NCI-H748 (cell line): ENCODE results near the gene MMAB.

Source experiments
- DNase-seq: peaks from one replicate; lab custom pipeline; 2025; ENCODE audit not compliant: unreplicated experiment; lab: John Stamatoyannopoulos, UW

MMAB gene

DNA sequence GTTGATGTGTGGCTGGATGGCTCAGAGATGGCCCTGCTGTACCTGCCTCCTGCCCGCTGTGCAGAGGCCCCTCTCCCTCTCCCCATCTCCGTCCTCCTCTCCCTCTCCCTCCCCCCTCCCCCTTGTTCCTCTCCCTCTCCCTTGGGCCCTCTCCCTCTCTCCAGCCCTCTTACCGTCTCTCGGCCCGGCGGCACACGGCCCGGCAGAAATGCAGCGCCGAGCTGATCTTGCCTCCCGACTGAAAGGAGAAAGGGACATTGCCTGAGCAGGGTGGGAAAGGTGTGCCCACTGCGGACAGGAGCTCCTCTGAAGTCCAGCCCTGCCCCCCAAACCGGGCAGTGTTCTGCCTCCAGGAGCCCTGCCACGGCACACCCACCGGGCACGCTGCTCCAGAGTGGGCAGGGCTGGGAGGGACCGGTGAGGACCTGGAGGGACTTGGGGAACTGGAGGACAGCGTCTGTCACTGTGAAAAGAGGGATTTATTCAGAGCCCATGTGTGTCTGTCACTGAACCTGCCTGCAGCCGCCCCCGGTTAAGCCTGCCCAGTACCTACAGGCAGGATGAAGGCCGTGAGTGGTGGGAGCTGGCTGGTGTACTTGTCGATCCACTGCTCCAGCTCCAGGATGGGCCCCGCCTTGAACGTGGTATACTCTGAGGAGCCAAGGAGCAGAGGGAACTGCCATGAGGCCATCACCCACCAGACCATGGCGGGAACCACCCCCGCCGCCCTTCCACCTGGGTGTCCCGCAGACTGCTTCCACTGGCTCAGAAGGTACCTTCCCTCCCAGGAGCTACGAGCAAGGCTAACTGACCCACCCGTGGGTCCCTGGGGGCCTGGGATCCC lies 12.2 kb downstream of the MMAB start:
- no peak for DNase-seq

GRCh38 chr12:109559601-109560000 lies 13.7 kb downstream of the MMAB start:
- DNase-seq = no peak

- DNase-seq = no peak
Measured at GRCh38 chr12:109559200-109559505, 14.2 kb downstream of the MMAB start.

- no peak for DNase-seq
Measured at GRCh38 chr12:109558374-109559199, 14.7 kb downstream of the MMAB start.

GRCh38 chr12:109557805-109558204 lies 15.5 kb downstream of the MMAB start:
- DNase-seq = no peak

DNA sequence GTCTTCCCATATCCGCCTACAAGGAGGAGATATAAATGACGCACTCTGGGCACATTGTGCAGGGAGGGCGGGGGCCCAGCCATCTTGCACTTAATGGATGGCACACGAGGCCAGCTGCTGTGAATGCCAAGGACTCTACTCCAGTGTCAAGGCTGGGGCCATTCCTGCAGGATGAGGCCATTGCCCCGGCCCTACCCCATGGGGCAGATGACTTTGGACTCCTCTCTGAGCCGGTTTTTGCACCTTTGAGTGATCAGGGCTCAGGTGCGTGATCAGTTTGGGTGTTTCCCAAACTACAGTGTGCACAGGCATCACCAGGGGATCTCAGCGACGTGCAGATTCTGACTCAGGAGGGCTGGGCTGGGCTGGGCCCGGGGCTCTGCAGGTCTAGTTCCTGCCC lies 16.1 kb downstream of the MMAB start:
- no peak for DNase-seq

DNA sequence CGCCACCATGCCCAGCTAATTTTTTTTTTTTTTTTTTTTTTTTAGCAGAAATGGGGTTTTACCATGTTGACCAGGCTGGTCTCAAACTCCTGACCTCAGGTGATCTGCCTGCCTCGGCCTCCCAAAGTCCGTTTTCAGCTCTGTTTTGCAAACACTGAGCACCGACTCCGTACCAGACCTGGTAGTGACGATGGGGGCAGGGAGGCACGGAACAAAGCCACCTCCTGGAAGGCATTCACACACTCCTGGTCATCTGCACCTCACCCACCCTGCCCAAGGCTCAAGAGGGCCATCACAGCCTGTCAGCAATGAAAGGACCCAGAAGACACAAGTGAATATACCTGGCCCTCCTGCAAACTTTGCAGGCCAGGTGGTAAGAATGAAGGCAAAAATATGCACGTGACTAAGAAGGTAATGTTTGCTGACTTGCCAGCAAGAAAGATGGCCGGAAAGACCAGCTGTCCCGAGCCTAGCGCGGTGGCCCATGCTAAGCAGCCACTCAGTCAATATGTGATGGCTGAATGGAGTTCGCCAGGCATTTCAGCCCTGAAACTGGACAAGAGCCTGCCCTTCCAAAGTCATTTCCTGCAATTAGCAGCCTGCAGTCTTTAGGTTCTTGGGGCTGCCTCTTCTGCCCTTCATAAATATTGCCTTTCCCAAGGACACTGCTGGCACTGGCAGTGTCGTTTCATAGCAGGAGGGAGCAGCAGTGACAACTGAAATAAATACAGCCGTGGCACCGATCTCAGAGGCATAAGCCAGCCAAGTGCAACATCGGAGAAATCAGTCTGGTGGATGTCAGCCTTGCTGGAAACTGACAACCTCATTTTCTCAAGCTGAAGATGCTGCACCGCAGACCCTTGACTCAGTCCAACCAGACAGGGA lies 17.6 kb downstream of the MMAB start:
- DNase-seq = no peak

- DNase-seq = no peak
Measured at GRCh38 chr12:109554761-109555160, 18.5 kb downstream of the MMAB start.

DNA sequence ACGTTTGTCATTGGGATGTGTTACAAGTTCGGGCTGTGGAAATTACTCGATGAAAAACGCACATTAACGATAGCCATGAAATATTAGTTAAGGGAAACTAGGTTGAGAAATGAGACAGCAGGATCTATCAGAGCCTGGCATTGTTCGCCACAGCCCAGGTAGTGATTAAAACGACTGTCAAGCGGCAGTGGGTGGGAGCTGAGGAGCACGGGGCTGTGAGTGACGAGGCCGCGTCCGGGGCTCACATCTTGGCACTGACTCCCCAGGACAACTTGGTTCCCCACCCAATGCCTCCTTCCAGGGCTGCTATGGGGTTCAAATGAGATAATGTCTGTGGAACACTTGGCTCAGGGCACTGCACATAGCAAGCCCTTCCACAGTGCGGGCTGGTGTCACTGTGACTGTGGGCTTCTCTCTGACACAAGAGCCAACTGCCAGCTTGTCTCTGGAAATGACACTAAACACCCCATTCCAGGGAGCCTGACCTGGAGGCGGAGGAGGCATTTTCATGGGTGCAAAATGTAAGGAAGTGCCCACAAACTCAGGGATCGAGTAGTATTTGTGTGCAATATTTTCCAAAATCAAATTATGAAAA lies 19.3 kb downstream of the MMAB start:
- peak; percentile 24 for DNase-seq

- DNase-seq = no peak
Measured at GRCh38 chr12:109553483-109553882, 19.8 kb downstream of the MMAB start.

DNA sequence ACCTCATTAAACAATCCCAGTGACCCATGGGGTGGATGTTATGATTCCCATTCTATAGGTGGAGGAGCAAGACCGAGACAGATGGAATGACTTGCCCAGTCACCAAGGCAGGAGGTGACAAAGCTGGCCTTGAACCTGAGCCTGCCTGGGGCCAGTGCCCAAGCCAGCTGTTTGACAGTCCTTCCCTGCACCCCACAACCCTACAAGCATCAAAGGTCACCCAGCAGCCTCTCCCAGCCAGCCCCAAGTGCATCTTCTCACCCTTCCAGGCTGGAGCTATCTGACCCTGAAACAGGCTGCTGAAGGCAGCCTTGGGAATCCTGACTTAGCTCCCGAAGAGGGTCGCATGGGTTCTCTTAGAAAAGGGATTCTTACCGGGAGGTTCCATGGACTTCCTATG lies 20.3 kb downstream of the MMAB start:
- no peak for DNase-seq

- DNase-seq = no peak
Measured at GRCh38 chr12:109551108-109551507, 22.2 kb downstream of the MMAB start.

GRCh38 chr12:109550281-109550680 lies 23.0 kb downstream of the MMAB start:
- DNase-seq = no peak

- DNase-seq = no peak
Measured at GRCh38 chr12:109549613-109550270, 23.6 kb downstream of the MMAB start.

DNA sequence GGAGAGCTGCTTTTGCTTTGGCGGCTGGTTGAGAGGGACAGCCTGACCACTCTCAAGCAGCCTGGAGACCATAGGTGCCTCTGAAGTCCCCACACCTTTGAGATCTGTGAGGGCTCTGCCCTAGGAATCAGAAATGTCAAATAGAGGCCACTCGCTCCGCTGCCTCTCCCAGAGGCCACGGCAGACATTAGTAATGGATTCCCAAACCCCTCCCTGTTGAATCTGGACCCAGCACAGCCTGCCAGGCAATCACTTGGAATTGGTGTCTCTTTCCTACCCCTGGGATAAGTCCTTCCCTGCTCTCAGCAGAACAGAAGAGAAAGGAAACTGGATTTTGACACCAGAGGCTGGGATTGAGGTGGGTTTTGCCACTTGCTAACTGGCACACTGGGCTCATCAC lies 25.0 kb downstream of the MMAB start:
- no peak for DNase-seq

GRCh38 chr12:109547286-109547685 lies 26.0 kb downstream of the MMAB start:
- DNase-seq = no peak

DNA sequence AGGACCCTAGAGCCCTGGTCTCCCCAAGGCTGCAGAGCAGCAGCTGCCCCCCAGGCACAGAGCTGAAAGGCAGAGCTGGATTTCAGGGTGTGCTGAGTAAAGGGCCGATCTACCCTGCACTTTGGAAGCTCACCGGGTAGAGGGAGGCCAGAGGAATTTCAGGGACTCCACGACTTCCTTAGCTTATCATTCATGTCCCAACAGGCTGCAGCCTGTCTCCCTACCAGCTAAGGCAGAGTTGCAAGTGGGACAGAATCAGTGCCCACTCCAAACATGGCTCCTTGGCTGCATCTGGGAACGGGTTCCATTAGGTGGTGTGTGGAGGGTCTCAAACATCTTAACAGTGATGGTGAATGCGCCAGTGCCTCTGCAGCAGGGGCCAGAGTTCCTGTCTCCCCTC lies 27.5 kb downstream of the MMAB start:
- DNase-seq = no peak

GRCh38 chr12:109544955-109545531 lies 28.3 kb downstream of the MMAB start:
- no peak for DNase-seq

DNA sequence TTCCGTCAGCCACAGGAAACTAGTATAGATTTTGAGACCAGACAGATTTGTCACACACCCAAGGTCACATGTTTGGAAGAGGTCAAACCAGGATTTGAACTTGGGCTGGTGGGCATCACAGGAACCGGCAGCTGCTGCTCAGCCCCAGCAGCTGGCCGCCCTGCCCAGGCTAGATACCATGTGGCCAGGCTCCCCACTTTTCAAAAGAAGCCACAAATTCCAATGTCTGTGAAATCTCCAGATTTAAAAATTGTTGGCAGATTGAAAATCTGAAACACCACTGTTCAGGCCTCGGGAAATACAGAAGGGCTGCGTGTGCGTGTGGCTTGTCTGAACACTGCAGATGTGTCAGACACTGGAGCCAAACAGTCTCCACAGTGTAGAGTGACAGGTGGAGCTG lies 30.4 kb downstream of the MMAB start:
- DNase-seq = no peak

DNA sequence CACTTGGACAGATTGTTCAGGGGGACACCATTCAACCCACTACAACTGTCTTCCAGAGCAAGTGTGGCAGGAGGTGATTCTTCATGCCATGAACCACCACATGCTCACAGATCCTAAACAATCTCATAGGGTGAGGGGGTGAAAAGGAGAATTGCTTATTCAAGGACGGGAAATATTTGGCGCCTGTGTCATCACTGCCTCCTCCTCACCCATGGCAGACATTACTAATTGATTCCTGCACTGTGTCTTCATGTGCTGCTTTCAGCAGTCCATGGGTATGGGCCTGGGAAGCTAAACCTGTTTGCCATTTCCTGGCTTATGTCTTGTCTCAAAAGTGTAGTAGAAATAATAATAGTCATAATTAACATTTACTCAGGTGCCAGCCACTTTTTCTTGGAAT lies 31.3 kb downstream of the MMAB start:
- no peak for DNase-seq
